Ascending aorta (tissue), 2 donors: ENCODE data around the gene VEPH1. TPM values are rescaled to one million over a fixed set of nuclear protein-coding genes. Genes with fewer than 3 reads are reported as not detected.

Source experiments
- DNase-seq, 2 donors: peaks; one replicate each; pipeline ENCODE4 v3.0.0-alpha.2; 2019; ENCODE audit warnings: low spot score in 2 of 2
- H3K27ac ChIP-seq, 2 donors: fragments of 200-600 bp; sonication (generic); one replicate each; pipeline ENCODE4 v1.5.1; 2016 to 2017; ENCODE audit warnings: mild to moderate bottlenecking in 1 of 2
- H3K27me3 ChIP-seq: fragments of 200-600 bp; sonication (generic); one replicate; pipeline ENCODE4 v1.5.1; 2017
- H3K36me3 ChIP-seq, 2 donors: fragments of 200-600 bp; sonication (generic); one replicate each; pipeline ENCODE4 v1.5.1; 2016
- H3K4me1 ChIP-seq, 2 donors: fragments of 200-600 bp; sonication (generic); one replicate each; pipeline ENCODE4 v1.5.1; 2016 to 2017; ENCODE audit warnings: mild to moderate bottlenecking in 1 of 2
- H3K4me3 ChIP-seq, 2 donors: fragments of 200-600 bp; sonication (generic); one replicate each; pipeline ENCODE4 v1.5.1; 2016 to 2017; ENCODE audit warnings: mild to moderate bottlenecking in 1 of 2
- H3K9me3 ChIP-seq, 2 donors: fragments of 200-600 bp; sonication (generic); one replicate each; pipeline ENCODE4 v1.5.1; 2016
- intact Hi-C: fragments of 100-400 bp; cut with DNase I; formaldehyde crosslinking; loops from one replicate; pipeline ENCODE4 v1.15.1; 2023
- total RNA-seq: library from RNA; depleted of rRNA; stranded (reverse); fragments of >200 nt; gene quantifications from one replicate; pipeline ENCODE4 v1.1.0, GENCODE V29; 2016
- TF ChIP-seq, protein P1 (sequence below), 3 experiments: fragments of 200-600 bp in 2 of 3; fragments of 450-650 bp in 1 of 3; sonication (generic) in 2 of 3; IDR thresholded peaks; one replicate each; pipeline ENCODE4 v1.5.1; 2016 to 2019; ENCODE audit warnings: antibody characterized with exemption in 3 of 3, mild to moderate bottlenecking in 1 of 3, moderate library complexity in 1 of 3

VEPH1 gene
- total RNA-seq, 1 donor from 2014 or later: 2.2 TPM

DNA sequence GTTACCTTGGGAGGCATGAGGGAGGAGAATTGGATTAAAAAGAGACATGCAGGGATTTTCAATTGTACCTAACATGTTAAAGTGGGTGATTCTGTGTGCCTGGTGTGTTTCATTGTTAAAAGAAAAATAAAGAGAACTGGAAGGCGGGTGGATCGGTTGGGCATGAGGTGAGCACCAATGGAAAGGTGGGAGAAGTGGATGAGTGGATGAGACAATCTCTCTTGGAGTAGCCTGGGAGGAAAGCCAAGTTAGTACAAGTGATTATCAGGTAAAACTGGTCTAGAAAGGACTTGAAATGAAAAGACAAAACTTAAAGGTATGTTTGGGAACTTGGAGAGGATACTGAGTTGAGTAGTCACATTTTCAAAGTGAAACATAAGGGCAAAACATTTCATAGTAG, 12.1 kb downstream of the VEPH1 start:
- no peak overlapping the region for H3K27ac ChIP-seq
- DNase-seq: no peak
- TF ChIP-seq, protein P1, sequence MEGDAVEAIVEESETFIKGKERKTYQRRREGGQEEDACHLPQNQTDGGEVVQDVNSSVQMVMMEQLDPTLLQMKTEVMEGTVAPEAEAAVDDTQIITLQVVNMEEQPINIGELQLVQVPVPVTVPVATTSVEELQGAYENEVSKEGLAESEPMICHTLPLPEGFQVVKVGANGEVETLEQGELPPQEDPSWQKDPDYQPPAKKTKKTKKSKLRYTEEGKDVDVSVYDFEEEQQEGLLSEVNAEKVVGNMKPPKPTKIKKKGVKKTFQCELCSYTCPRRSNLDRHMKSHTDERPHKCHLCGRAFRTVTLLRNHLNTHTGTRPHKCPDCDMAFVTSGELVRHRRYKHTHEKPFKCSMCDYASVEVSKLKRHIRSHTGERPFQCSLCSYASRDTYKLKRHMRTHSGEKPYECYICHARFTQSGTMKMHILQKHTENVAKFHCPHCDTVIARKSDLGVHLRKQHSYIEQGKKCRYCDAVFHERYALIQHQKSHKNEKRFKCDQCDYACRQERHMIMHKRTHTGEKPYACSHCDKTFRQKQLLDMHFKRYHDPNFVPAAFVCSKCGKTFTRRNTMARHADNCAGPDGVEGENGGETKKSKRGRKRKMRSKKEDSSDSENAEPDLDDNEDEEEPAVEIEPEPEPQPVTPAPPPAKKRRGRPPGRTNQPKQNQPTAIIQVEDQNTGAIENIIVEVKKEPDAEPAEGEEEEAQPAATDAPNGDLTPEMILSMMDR (IDR thresholded peaks at IDR 0.05): no peak
- H3K27me3 ChIP-seq: no peaks in the 10 kb centered on the region
- H3K9me3 ChIP-seq: no peaks in the 10 kb centered on the region
- intact Hi-C loops: loop anchor here (5.0 kb wide), 1 partner anchor 284 kb away; no protein-coding TSS in a partner anchor
- no peak overlapping the region for H3K4me3 ChIP-seq
- no peaks in the 10 kb centered on the region for H3K4me1 ChIP-seq
- H3K36me3 ChIP-seq: no peaks in the 10 kb centered on the region

DNA sequence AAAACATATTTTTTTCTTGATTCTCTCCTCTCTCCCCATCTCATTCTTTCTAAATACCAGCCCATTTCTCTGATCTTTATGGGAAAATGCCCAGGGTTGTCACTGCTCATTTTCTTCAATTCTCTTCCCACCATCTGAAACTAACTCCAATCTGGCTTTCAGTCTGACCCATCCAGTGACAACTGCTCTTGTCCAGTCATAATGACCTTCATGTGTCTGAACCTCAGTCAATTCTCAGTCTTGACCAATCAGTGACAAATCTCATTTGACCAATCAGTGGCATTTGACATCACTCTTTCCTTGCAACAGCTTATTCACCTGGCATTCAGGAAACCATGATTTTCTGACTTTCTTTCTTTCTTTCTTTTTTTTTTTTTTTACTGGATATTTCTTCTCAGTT, 15.1 kb downstream of the VEPH1 start:
- H3K4me3 ChIP-seq: no peak overlapping the region
- H3K9me3 ChIP-seq: no peaks in the 10 kb centered on the region
- intact Hi-C loops: no loop called here
- TF ChIP-seq, protein P1 (IDR thresholded peaks at IDR 0.05): no peak
- no peaks in the 10 kb centered on the region for H3K27me3 ChIP-seq
- no peak overlapping the region for H3K27ac ChIP-seq
- no peaks in the 10 kb centered on the region for H3K36me3 ChIP-seq
- no peak for DNase-seq
- H3K4me1 ChIP-seq: no peaks in the 10 kb centered on the region

DNA sequence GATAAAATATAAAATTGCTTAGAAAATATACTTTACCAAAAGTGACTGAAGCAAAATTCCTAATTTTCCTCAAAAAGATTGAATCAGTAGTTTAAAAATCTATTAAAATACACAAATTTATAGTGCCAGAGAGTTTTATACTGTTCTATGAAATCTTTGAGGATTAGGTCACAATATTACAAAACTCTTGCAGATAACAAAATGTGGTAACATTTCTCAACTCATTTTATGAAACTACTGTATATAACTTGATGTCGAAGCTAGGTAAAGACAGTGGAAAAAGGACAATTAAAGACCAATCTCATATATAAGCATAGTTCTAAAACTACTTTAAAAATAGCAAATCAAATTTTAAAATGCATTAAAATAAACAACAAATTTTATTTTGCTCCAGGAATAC, 15.9 kb downstream of the VEPH1 start:
- TF ChIP-seq, protein P1 (IDR thresholded peaks at IDR 0.05): no peak
- H3K9me3 ChIP-seq: no peaks in the 10 kb centered on the region
- H3K27ac ChIP-seq: no peak overlapping the region
- no peaks in the 10 kb centered on the region for H3K27me3 ChIP-seq
- no peak for DNase-seq
- no peaks in the 10 kb centered on the region for H3K4me1 ChIP-seq
- intact Hi-C loops: no loop called here
- H3K36me3 ChIP-seq: no peaks in the 10 kb centered on the region
- H3K4me3 ChIP-seq: no peak overlapping the region

DNA sequence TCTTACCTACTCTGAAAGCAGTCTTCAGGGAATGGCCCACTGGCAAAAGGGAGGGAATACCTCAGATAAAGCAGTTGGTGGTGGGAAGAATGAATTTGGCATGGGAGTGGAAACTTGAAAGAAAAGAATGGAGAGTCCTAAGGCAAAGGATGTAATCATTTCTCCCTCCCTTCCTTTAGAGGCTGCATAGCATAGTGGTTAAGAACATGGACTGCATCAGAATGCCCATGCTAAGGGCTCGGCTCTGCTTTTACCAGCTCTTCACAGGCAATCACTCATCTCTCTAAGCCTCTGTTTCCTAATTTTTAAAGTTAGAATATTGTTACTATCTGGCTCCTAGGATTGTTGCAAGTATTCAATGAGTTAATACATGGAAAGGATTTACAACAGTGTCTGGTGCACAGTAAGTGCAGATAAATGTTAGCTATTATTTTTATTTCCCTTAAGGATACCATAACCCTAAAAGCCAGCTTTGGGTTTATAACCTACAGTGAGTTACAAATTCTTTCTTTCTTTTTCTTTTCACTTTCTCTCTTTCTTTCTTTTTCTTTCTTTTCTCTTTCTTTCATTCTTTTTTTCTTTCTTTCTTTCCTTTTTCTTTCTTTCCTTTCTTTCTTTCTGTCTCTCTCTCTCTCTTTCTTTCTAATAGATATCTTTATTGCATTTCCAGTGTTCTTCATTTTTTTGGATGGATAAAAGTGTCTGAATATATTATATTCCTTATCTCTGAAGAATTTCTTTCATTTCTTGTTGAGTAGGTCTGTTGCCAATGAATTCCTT, 23.6 kb downstream of the VEPH1 start:
- Histone ChIP-seq H3K9me3 (no peaks in the 10 kb centered on the region), H3K4me3 (no peak overlapping the region), H3K27ac (no peak overlapping the region), H3K27me3 (no peaks in the 10 kb centered on the region), H3K4me1 (no peaks in the 10 kb centered on the region), H3K36me3 (no peaks in the 10 kb centered on the region)
- intact Hi-C loops: no loop called here
- DNase-seq: no peak
- TF ChIP-seq, protein P1 (IDR thresholded peaks at IDR 0.05): no peak

DNA sequence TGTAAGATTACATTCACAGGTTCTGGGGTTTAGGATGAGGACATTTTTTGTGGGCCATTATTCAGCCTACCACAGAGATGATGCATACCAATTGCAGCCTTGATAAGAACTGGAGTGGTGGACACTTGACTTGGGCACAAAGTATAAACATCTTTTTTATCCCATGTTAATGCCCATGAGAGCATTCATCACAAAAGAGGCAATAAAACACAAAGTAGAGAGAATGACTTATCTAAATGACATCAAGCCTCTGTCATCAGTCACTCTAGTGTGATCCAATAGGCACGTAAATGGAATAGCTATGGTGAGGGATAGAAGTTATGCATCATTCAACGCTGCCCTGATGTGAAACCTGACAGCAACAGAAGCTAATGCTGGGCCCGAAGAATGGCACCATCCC, 25.8 kb downstream of the VEPH1 start:
- intact Hi-C loops: no loop called here
- TF ChIP-seq, protein P1 (IDR thresholded peaks at IDR 0.05): no peak
- H3K27ac ChIP-seq: no peak overlapping the region
- H3K9me3 ChIP-seq: no peaks in the 10 kb centered on the region
- no peaks in the 10 kb centered on the region for H3K4me1 ChIP-seq
- no peak overlapping the region for H3K4me3 ChIP-seq
- H3K27me3 ChIP-seq: no peaks in the 10 kb centered on the region
- DNase-seq: no peak
- H3K36me3 ChIP-seq: no peaks in the 10 kb centered on the region
